Calu3 (cell line): ENCODE measurements around the gene FRAS1. TPM values are rescaled to one million over a fixed set of nuclear protein-coding genes. Genes with fewer than 3 reads are reported as not detected.

Experiments used
- BruUV-seq: library from RNA; stranded (reverse); fragments of 400-500 nt; replicated peaks from 2 replicates; lab custom pipeline; 2021; lab: Mats Ljungman, UMichigan
- CTCF ChIA-PET: fragments of 300-600 bp; sonication (Branson Sonifier 250); formaldehyde crosslinking; loops from one replicate; lab custom pipeline; 2022; ENCODE audit warnings: antibody characterized with exemption; lab: Charles Lee
- DNase-seq: peaks from one replicate; pipeline ENCODE4 v3.0.0; 2022
- H3K27ac Mint-ChIP-seq: one replicate; pipeline ENCODE4 v1.8.0; 2022; ENCODE audit warnings: mixed read lengths; ENCODE audit not compliant: unreplicated experiment
- H3K27me3 Mint-ChIP-seq: one replicate; pipeline ENCODE4 v1.8.0; 2022; ENCODE audit warnings: mixed read lengths; ENCODE audit not compliant: unreplicated experiment
- H3K36me3 Mint-ChIP-seq: one replicate; pipeline ENCODE4 v1.8.0; 2022; ENCODE audit warnings: mild to moderate bottlenecking, moderate library complexity, mixed read lengths; ENCODE audit not compliant: insufficient read depth, unreplicated experiment
- H3K4me1 Mint-ChIP-seq: one replicate; pipeline ENCODE4 v1.8.0; 2022; ENCODE audit warnings: mild to moderate bottlenecking, low read depth, mixed read lengths; ENCODE audit not compliant: unreplicated experiment
- H3K4me3 Mint-ChIP-seq: one replicate; pipeline ENCODE4 v1.8.0; 2022; ENCODE audit warnings: mild to moderate bottlenecking, low read depth, moderate library complexity, mixed read lengths; ENCODE audit not compliant: unreplicated experiment
- H3K9me3 Mint-ChIP-seq: one replicate; pipeline ENCODE4 v1.8.0; 2022; ENCODE audit warnings: low read depth, mixed read lengths; ENCODE audit not compliant: unreplicated experiment
- intact Hi-C: fragments of 100-400 bp; cut with micrococcal nuclease; formaldehyde crosslinking; loops from one replicate; pipeline ENCODE4 v1.10.0; 2022; ENCODE audit not compliant: unreplicated experiment
- total RNA-seq: library from RNA; stranded (reverse); gene quantifications from 2 replicates; pipeline ENCODE4 v1.2.3, GENCODE V29; 2022
- TF ChIP-seq, protein P1 (sequence below): fragments of 200-600 bp; IDR thresholded peaks from one replicate; pipeline ENCODE4 v1.8.0; 2022; ENCODE audit warnings: antibody characterized with exemption; ENCODE audit not compliant: unreplicated experiment

FRAS1 gene
- total RNA-seq, 1 experiment from 2014 or later, result 29.4 TPM

DNA sequence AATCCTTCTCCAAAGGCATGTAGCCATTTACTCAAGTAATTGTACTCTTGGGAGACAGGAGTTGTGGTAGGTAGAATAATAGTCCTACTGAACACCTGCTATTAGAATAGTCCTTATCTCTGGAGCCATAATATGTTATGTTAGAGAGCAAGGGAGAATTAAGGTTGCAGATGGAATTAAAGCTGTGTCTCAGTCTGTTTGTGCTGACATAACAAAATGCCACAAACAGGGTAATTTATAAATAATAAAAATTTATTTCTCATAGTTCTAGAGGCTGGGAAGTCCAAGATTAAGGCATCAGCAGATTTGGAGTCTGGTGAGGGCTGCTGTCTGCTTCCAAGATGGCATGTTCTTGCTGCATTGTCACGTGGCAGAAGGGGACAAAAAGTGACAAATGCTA is 24.2 kb upstream of the FRAS1 start:
- no TSS peak for BruUV-seq
- no peaks in the 10 kb centered on the region for H3K9me3 Mint-ChIP-seq
- CTCF ChIA-PET, result no interaction called here
- TF ChIP-seq, protein P1, sequence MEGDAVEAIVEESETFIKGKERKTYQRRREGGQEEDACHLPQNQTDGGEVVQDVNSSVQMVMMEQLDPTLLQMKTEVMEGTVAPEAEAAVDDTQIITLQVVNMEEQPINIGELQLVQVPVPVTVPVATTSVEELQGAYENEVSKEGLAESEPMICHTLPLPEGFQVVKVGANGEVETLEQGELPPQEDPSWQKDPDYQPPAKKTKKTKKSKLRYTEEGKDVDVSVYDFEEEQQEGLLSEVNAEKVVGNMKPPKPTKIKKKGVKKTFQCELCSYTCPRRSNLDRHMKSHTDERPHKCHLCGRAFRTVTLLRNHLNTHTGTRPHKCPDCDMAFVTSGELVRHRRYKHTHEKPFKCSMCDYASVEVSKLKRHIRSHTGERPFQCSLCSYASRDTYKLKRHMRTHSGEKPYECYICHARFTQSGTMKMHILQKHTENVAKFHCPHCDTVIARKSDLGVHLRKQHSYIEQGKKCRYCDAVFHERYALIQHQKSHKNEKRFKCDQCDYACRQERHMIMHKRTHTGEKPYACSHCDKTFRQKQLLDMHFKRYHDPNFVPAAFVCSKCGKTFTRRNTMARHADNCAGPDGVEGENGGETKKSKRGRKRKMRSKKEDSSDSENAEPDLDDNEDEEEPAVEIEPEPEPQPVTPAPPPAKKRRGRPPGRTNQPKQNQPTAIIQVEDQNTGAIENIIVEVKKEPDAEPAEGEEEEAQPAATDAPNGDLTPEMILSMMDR, result no peak
- intact Hi-C loops, result no loop called here
- H3K4me1 Mint-ChIP-seq, result no peaks in the 10 kb centered on the region
- H3K27ac Mint-ChIP-seq, result no peak overlapping the region
- DNase-seq, result no peak
- no peaks in the 10 kb centered on the region for H3K36me3 Mint-ChIP-seq
- H3K4me3 Mint-ChIP-seq, result no peak overlapping the region
- H3K27me3 Mint-ChIP-seq, result no peaks in the 10 kb centered on the region

DNA sequence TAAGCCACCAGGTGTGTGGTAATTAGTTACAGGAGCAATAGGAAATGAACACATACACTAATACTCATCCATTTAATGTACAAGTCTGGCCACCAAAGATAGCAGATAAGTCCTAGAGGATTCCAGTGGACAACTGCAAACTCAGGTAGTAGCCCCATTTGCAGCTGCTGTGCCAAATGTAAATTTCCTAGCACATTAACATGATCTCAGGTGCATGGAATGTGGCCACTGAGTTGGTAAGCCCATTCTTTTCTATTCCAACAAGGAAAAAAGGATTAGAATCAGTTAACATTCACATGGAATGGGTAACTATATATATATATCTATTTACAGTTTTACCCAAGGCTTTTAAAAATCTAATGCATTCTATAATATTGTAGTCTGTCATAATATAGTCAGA is 23.3 kb upstream of the FRAS1 start:
- no peaks in the 10 kb centered on the region for H3K36me3 Mint-ChIP-seq
- intact Hi-C loops, result no loop called here
- no TSS peak for BruUV-seq
- no peak overlapping the region for H3K27ac Mint-ChIP-seq
- DNase-seq, result no peak
- H3K4me1 Mint-ChIP-seq, result no peaks in the 10 kb centered on the region
- H3K27me3 Mint-ChIP-seq, result no peaks in the 10 kb centered on the region
- TF ChIP-seq, protein P1, result no peak
- CTCF ChIA-PET, result no interaction called here
- H3K9me3 Mint-ChIP-seq, result no peaks in the 10 kb centered on the region
- no peak overlapping the region for H3K4me3 Mint-ChIP-seq

DNA sequence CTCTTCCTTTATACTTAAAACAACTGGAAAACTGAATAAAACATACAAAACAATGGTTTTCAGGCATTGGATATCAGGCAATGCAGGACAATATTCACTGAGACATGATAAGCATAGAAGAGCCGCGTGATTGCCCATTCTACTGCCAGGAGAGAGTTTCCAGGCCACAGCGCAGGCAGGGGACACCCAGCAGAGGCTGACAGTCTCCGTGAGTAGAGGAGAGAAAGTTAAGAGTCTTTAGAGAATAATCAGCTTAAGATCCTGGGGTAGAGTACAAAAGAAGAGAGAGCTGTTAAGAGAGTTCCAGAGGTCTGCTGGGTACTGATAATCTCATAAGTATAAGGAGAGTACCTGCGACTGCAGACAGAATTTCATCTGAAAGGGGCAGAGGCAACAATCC is 18.4 kb upstream of the FRAS1 start:
- Mint-ChIP-seq H3K36me3 (no peaks in the 10 kb centered on the region), H3K4me1 (no peaks in the 10 kb centered on the region), H3K27ac (no peak overlapping the region), H3K27me3 (no peaks in the 10 kb centered on the region), H3K4me3 (no peak overlapping the region), H3K9me3 (no peaks in the 10 kb centered on the region)
- no TSS peak for BruUV-seq
- TF ChIP-seq, protein P1, result no peak
- CTCF ChIA-PET, result no interaction called here
- intact Hi-C loops, result no loop called here
- no peak for DNase-seq

DNA sequence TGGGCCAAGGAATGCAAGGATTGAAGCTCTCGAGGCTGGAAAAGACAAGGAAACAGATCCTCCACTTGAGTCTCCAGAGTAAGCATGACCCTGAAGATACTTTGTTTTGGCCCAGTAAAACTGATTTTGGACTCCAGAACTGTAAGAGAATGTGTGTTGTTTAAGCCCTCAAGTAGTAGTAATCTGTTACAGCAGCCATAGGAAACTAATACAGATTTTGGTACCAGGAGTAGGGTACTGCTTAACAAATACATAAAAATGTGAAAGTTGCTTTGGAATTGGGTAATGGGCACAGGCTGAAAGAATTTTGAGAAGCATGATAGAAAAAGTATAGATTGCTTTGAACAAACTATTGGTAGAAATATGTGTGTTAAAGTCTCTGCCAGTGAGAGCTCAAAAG is 17.4 kb upstream of the FRAS1 start:
- CTCF ChIA-PET, result no interaction called here
- no TSS peak for BruUV-seq
- intact Hi-C loops, result no loop called here
- Mint-ChIP-seq H3K27ac (no peak overlapping the region), H3K4me1 (no peaks in the 10 kb centered on the region), H3K4me3 (no peak overlapping the region), H3K9me3 (no peaks in the 10 kb centered on the region), H3K36me3 (no peaks in the 10 kb centered on the region), H3K27me3 (no peaks in the 10 kb centered on the region)
- DNase-seq, result no peak
- TF ChIP-seq, protein P1, result no peak
